ENCODE data around the gene LRP5.

LRP5 gene

DNA sequence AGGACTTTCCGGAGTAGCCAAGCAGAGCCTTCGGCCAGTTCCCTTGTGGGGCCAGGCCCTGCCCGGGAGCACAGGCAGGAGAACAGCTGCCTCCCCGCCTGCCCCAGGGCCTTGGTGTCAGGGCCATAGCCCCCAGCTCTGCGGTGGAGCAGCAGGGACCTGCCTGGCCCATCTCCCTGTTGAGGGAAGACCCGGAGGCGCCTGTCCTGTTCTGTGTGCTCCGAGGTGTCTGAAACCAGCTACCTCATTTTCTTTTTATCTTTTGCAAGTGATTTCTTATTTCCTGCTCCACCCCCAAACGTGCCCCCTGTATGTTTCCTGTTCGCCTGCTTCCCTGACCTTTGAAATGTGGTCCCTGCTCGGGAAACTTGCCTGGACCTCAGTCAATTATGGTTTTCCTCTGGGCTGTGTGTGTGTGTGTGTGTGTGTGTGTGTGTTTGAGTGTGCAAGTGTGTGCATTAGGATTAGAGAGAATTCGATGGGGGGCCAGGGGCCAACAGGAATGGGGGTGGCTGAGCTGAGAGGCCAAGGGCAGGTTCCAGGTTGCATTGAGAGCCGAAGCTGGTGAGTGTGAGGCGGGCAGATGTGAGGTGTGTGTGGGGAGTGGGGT lies 19.1 kb downstream of the LRP5 start:
- H3K4me3 ChIP-seq (ENCODE audit: low read depth, low read length), result no peak overlapping the region
- TF ChIP-seq, protein P1, sequence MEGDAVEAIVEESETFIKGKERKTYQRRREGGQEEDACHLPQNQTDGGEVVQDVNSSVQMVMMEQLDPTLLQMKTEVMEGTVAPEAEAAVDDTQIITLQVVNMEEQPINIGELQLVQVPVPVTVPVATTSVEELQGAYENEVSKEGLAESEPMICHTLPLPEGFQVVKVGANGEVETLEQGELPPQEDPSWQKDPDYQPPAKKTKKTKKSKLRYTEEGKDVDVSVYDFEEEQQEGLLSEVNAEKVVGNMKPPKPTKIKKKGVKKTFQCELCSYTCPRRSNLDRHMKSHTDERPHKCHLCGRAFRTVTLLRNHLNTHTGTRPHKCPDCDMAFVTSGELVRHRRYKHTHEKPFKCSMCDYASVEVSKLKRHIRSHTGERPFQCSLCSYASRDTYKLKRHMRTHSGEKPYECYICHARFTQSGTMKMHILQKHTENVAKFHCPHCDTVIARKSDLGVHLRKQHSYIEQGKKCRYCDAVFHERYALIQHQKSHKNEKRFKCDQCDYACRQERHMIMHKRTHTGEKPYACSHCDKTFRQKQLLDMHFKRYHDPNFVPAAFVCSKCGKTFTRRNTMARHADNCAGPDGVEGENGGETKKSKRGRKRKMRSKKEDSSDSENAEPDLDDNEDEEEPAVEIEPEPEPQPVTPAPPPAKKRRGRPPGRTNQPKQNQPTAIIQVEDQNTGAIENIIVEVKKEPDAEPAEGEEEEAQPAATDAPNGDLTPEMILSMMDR (IDR thresholded peaks at IDR 0.05; ENCODE audit: low read depth, low read length), result no peak

DNA sequence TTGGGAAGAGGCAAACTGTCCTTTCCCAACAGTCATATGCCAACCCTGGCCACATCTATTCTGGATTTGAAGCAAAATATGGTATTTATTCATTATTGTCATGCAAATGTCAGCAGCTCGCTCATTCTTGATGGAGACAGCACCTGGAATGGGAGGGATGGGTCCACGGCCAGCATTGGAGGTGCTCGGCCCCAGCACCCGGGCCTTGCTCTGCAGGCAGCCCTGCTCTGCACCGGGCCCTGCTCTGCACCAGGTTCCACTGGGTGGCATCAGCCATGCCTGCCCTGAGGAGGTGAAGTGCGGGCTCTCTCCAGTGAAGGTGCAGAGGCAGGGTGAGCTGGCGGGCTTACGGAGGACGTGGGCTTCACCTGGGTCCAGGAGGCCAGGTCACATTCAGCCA lies 19.8 kb downstream of the LRP5 start:
- TF ChIP-seq, protein P1 (IDR thresholded peaks at IDR 0.05; ENCODE audit: low read depth, low read length), result no peak
- H3K4me3 ChIP-seq (ENCODE audit: low read depth, low read length), result no peak overlapping the region

DNA sequence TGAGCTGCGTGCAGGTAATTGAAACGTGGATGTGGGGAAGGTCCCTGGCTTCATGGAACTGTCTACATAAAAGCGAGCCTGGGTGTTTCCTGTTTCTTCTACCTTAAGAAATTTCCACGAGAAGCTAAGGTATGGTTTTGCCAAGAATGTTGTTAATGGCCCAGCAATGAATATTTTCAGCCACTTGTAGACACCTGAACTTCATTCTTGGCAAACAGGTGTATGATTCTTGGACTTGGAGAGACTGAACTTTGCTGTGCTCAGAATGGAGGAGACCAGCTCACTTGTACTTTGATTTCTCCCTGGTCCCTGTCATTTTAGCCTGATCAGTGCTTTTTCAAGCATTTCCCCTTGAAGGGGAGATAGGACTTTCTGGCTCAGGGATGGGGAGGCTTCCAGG lies 20.8 kb downstream of the LRP5 start:
- TF ChIP-seq, protein P1 (IDR thresholded peaks at IDR 0.05; ENCODE audit: low read depth, low read length), result no peak
- H3K4me3 ChIP-seq (ENCODE audit: low read depth, low read length), result no peak overlapping the region

DNA sequence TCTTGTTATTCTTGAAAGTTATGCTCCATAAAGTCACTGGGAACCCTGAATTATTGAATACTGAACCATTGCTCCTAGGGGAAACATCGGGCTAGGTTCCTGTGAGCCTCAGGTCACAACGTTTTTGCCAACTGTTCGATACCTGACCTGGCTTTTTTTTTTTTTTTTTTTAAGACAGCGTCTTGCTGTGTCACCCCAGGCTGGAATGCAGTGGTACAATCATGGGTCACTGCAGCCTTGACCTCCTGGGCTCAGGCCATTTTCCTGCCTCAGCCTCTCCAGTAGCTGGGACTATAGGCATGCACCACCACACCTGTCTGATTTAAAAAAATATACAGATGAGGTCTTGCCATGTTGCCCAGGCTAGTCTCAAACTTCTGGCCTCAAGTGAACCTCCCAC lies 22.5 kb downstream of the LRP5 start:
- TF ChIP-seq, protein P1 (IDR thresholded peaks at IDR 0.05; ENCODE audit: low read depth, low read length), result no peak
- no peak overlapping the region for H3K4me3 ChIP-seq (ENCODE audit: low read depth, low read length)

DNA sequence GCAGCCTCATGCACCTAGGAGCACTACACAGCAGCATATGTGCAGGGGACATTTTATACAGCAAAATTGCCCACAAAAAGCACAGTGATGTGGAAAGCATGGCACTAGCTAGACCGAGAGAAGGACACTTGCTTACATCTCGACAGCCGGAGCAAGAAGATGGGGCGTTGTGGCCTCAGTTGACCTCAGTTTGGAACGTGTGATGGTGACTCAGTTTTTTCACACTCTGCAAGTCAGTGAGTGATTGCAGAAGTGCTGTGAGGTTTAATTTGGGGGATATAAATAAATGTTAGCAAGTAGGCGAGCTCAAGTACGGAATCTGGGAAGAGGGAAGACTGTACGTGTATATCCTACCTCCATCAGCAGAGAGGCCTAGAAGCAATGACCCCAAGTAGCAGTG lies 23.3 kb downstream of the LRP5 start:
- H3K4me3 ChIP-seq (ENCODE audit: low read depth, low read length), result no peak overlapping the region
- TF ChIP-seq, protein P1 (IDR thresholded peaks at IDR 0.05; ENCODE audit: low read depth, low read length), result no peak

DNA sequence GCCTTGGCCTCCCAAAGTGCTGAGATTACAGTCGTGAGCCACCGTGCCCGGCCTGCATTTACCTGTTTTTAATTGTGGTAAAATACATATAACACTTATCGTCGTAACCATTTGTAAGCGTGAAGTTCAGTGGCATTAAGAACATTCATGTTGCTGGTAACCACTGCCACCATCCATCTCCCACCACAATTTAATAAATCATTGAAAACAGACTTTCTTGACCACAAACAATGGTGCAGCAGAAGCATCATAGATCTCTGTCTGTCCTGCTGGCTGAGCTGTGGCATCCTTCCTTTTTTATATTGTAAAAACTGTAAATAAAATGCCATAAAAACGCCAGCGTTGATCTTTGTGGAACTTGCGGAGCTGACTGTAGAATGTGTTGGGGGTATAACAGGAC lies 24.3 kb downstream of the LRP5 start:
- TF ChIP-seq, protein P1 (IDR thresholded peaks at IDR 0.05; ENCODE audit: low read depth, low read length), result no peak

DNA sequence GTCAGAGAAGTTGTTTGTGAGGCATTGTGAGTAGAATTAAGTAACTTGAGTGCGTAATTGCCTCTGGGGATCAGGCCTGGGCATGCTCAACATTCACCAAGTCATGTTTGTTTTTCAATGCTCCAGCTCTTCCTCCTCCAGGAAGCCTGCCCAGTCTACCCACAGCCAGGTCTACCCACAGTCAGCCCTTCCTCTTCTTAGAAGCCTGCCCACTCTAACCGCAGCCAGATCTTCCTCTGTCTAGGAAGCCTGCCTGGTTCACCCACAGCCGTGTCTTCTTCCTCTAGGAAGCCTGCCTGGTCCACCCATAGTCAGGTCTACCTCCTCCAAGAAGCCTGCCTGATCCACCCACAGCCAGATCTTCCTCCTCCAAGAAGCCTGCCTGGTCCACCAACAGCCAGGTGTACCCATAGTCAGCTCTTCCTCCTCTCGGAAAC lies 25.0 kb downstream of the LRP5 start:
- TF ChIP-seq, protein P1 (IDR thresholded peaks at IDR 0.05; ENCODE audit: low read depth, low read length), result no peak
- H3K4me3 ChIP-seq (ENCODE audit: low read depth, low read length), result no peak overlapping the region

More for the DNA sequence above, 24.3 kb downstream of the LRP5 start:
- no peak overlapping the region for H3K4me3 ChIP-seq (ENCODE audit: low read depth, low read length)

Measured in WI38 (cell line).